Ovary (tissue), 9 donors: Measurements from ENCODE around the gene EYS. TPM values are rescaled to one million over a fixed set of nuclear protein-coding genes. Genes with fewer than 3 reads are reported as not detected.
"Not testable (repeated sequence)": the region's sequence is repeated elsewhere in the genome, so short reads cannot be mapped to it uniquely, and the experiment has no call there.

Experiments
- DNase-seq, 5 donors: peaks; one replicate each; pipeline ENCODE4 v3.0.0-alpha.2; 2019 to 2020
- H3K27ac ChIP-seq, 2 donors: fragments of 200-600 bp; one replicate each; pipeline versions ENCODE4 v1.5.1 to v1.8.0; 2019 to 2022
- H3K27me3 ChIP-seq: fragments of 200-600 bp; one replicate; pipeline ENCODE4 v1.8.0; 2022
- H3K36me3 ChIP-seq: fragments of 200-600 bp; sonication (generic); one replicate; pipeline ENCODE4 v1.5.1; 2019
- H3K4me1 ChIP-seq: one replicate; pipeline ENCODE4 v1.8.1; 2013; ENCODE audit warnings: mild to moderate bottlenecking, moderate library complexity; ENCODE audit not compliant: insufficient read depth
- H3K4me3 ChIP-seq: fragments of 200-600 bp; sonication (generic); one replicate; pipeline ENCODE4 v1.5.1; 2017
- H3K9me3 ChIP-seq, 2 donors: fragments of 200-600 bp in 1 of 2; sonication (generic) in 1 of 2; one replicate each; pipeline versions ENCODE4 v1.5.1 to v1.8.1; 2013 to 2019; ENCODE audit warnings: mild to moderate bottlenecking in 1 of 2, moderate library complexity in 1 of 2
- CTCF ChIP-seq, 3 donors: fragments of 450-650 bp in 2 of 3; fragments of 200-600 bp in 1 of 3; IDR thresholded peaks; one replicate each; pipeline versions ENCODE4 v1.5.1 to v1.8.0; 2016 to 2022; ENCODE audit warnings: antibody characterized with exemption in 3 of 3, mild to moderate bottlenecking in 1 of 3
- EP300 ChIP-seq: sonication (generic); formaldehyde crosslinking; IDR thresholded peaks from one replicate; pipeline ENCODE4 v1.6.1; 2017; ENCODE audit warnings: antibody characterized with exemption
- POLR2A ChIP-seq: fragments of 450-650 bp; IDR thresholded peaks from one replicate; pipeline ENCODE4 v1.6.1; 2017; ENCODE audit warnings: antibody characterized with exemption, mild to moderate bottlenecking, moderate library complexity
- WGBS, 3 donors: extraction: QIAGEN DNeasy Blood & Tissue Kit in 1 of 3; methylation state at CpG; one replicate each; pipeline versions ENCODE4 v1.1.5 to v1.1.7; 2013 to 2017; 5-methylcytosine and 5-hydroxymethylcytosine counted together
- intact Hi-C, 4 donors: fragments of 100-400 bp; cut with DNase I; formaldehyde crosslinking; loops; one replicate each; pipeline versions ENCODE4 v1.11.0 to v1.15.1; 2022 to 2023
- polyA plus RNA-seq, 2 donors: library from polyadenylated mRNA; stranded (reverse); fragments of 200-250 nt in 1 of 2; fragments of 350-450 nt in 1 of 2; fragmentation: Illumina TruSeq in 1 of 2; extraction: RNeasy Lipid Tissue Mini Kit (QIAGEN cat#74804) in 1 of 2; gene quantifications; one replicate each; pipeline ENCODE4 v1.2.3, GENCODE V29; 2013 to 2014
- total RNA-seq, 7 donors: library from RNA; depleted of rRNA in 2 of 7; stranded (reverse); fragments of >200 nt in 2 of 7; fragmentation: NEBNext Ultra II Directional in 3 of 7; extraction: Animal tissue kit (Norgen Biotek cat#: 25700) in 3 of 7; gene quantifications; one replicate each; pipeline versions ENCODE4 v1.1.0 to v1.2.4, GENCODE V29; 2016 to 2023
- donor health status: DM: no; HTN: no; CAD: no; lungs with moderate emphysema.
- donor health status: DM: no; HTN: no; CAD: no.
- donor health status: Bipolar disorder and iron deficiency.
- donor health status: DM: yes; HTN: yes; CAD: no.
- donor health status: DM: no; HTN: no; CAD: no.
- donor health status: DM: yes; HTN: yes; CAD: no.

The EYS gene
- total and polyA plus RNA-seq, 9 donors: under 0.01 to 0.03 (median 0.01) TPM; not detected in 6

DNA sequence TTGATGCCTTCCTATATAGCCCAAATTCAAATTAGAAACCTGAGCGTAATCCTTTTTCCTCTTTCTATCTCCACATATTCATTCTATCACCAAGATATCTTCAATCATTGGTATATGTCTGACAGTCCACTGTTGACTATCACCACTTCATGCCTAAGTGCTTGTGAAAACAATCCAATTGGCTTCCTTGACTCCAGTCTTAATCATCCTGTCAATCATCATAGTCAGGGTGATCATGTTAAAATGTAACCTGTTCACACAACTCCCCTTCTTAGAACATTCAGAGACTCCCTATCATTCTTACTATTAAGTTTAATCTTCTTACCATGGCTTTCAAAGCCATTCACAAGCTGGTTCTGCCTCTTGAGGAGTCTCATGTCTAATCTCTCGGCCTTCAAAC is 1454.8 kb downstream of the EYS start:
- Histone ChIP-seq H3K4me1 (no peaks in the 10 kb centered on the region), H3K27me3 (no peaks in the 10 kb centered on the region), H3K4me3 (no peak overlapping the region), H3K27ac (no peak overlapping the region), H3K36me3 (no peaks in the 10 kb centered on the region), H3K9me3 (no peaks in the 10 kb centered on the region)
- no peak for DNase-seq
- WGBS, 3 donors: 91 to 94% (median 93%) methylated on average over 2 of the region's 2 CpGs
- intact Hi-C loops: no loop called here
- TF ChIP-seq EP300 (no peak), CTCF (IDR thresholded peaks at IDR 0.05) (no peak), POLR2A (no peak)

DNA sequence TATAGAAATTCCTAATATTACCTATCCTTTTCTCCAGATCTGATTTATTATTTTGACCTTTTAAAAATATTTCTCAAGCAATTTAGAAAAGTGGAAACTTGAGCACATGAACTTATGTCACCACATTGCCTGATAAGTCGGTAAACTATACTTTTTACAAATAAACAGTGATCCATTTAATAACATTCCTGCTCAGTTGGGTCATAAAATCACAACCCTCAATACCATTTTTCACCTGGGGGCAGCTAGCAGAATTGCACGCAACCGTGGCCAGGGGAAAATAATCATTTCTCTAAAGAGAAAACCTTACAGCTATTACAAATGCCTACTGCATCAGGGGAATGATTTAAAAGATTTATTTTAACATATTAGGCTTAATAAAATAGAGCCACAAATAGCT is 1456.9 kb downstream of the EYS start:
- no peaks in the 10 kb centered on the region for H3K9me3 ChIP-seq
- H3K4me3 ChIP-seq: no peak overlapping the region
- no peak overlapping the region for H3K27ac ChIP-seq
- TF ChIP-seq POLR2A (no peak), EP300 (no peak), CTCF (IDR thresholded peaks at IDR 0.05) (no peak)
- intact Hi-C loops: no loop called here
- H3K36me3 ChIP-seq: no peaks in the 10 kb centered on the region
- no peaks in the 10 kb centered on the region for H3K27me3 ChIP-seq
- 68 to 73% (median 70%) methylated on average over 3 of the region's 3 CpGs for whole genome bisulfite sequencing, 3 donors
- DNase-seq: no peak
- no peaks in the 10 kb centered on the region for H3K4me1 ChIP-seq

- Histone ChIP-seq H3K27me3 (no peaks in the 10 kb centered on the region), H3K36me3 (no peaks in the 10 kb centered on the region), H3K4me1 (no peaks in the 10 kb centered on the region), H3K27ac (no peak overlapping the region), H3K9me3 (no peaks in the 10 kb centered on the region), H3K4me3 (no peak overlapping the region)
- intact Hi-C loops: no loop called here
- no peak for DNase-seq
- TF ChIP-seq EP300 (no peak), CTCF (IDR thresholded peaks at IDR 0.05) (no peak), POLR2A (no peak)
- WGBS, 3 donors: 82 to 95% (median 85%) methylated on average over 1 of the region's 1 CpG
Observed at GRCh38 chr6:64249115-64249514, 1457.9 kb downstream of the EYS start.

DNA sequence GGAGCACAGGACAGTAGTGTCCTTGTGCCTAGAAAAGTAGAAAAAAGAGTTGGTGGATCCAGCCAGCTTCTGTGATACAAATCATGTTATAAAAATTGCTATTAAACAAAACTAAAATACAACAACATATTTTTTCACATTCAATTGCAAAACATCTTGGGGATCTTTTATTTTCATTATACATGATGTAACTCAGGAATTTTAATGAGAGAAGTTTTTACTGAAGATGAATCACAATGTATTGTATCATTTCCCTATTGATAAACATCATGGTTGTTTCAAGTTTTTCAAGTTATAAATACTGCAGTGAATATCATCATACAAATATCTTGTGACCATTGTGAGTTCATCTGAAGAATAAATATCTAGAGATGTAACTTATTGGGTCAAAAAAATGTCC is 1463.4 kb downstream of the EYS start:
- DNase-seq: no peak
- intact Hi-C loops: no loop called here
- H3K4me3 ChIP-seq: no peak overlapping the region
- H3K4me1 ChIP-seq: no peaks in the 10 kb centered on the region
- H3K27me3 ChIP-seq: no peaks in the 10 kb centered on the region
- no peaks in the 10 kb centered on the region for H3K36me3 ChIP-seq
- no peak overlapping the region for H3K27ac ChIP-seq
- no peaks in the 10 kb centered on the region for H3K9me3 ChIP-seq
- TF ChIP-seq POLR2A (no peak), EP300 (no peak), CTCF (IDR thresholded peaks at IDR 0.05) (no peak)

DNA sequence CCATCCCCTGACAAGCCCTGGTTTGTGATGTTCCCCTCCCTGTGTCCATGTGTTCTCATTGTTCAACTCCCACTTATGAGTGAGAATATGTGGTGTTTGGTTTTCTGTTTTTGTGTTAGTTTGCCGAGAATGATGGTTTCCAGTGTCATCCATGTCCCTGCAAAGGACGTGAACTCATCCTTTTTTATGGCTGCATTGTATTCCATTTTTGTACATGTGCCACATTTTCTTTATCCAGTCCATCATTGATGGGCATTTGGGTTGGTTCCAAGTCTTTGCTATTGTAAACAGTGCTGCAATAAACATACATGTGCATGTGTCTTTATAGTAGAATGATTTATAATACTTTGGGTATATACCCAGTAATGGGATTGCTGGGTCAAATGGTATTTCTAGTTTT is 1468.1 kb downstream of the EYS start:
- H3K27ac ChIP-seq, H3K9me3 ChIP-seq, H3K36me3 ChIP-seq, intact Hi-C loops, H3K4me3 ChIP-seq, H3K27me3 ChIP-seq, H3K4me1 ChIP-seq, DNase-seq: not testable (repeated sequence)
- 87 to 92% (median 88%) methylated on average over 2 of the region's 2 CpGs for whole genome bisulfite sequencing, 3 donors
